Subcutaneous preadipocyte (primary cell): ENCODE results near the gene GALNT9. TPM values are rescaled to one million over a fixed set of nuclear protein-coding genes. Genes with fewer than 3 reads are reported as not detected.

Source experiments
- small RNA-seq: library from RNA; depleted of rRNA; stranded (forward); fragments of <200 nt; gene quantifications from one replicate; pipeline ENCODE3, GENCODE V24; 2012
- total RNA-seq: library from RNA; depleted of rRNA; stranded (reverse); fragments of >200 nt; gene quantifications from 2 replicates; pipeline ENCODE4 v1.2.3, GENCODE V29; 2012

Gene GALNT9
- total RNA-seq, result 0.37 and 0.39 TPM in 2 replicates

GRCh38 chr12:132329036-132329719 lies at the start of gene GALNT9:
Gene GALNT9, minus strand, starts transcription at chr12:132329589. Its CDS starts 386 bp downstream, at chr12:132329203.

Small RNA genes lying within 50 kb of the gene (small RNA-seq; reads per million reads assigned to genes)
- not detected for gene AC138466.3

Other genes starting within 250 kb of the GALNT9 start
- 9.2 and 10.8 TPM in 2 replicates for gene DDX51, start 185.3 kb downstream of the GALNT9 start, total RNA-seq
- gene NOC4L, start 185.1 kb downstream of the GALNT9 start, total RNA-seq, result 21.3 and 27.2 TPM in 2 replicates
- 3.3 and 14.7 TPM in 2 replicates for gene FBRSL1, start 160.6 kb upstream of the GALNT9 start, total RNA-seq